ENCODE data around the gene NGRN. TPM values are rescaled to one million over a fixed set of nuclear protein-coding genes. Genes with fewer than 3 reads are reported as not detected.

NGRN gene
- total RNA-seq, 1 experiment from 2014 or later: 70.5 TPM

- H3K4me1 Mint-ChIP-seq (ENCODE audit: insufficient read depth, unreplicated experiment): peaks cover 17% of the 10 kb centered on the region
- BruUV-seq (replicated peaks): no TSS peak
- DNase-seq (ENCODE audit: unreplicated experiment): no peak
- H3K4me3 Mint-ChIP-seq (ENCODE audit: unreplicated experiment): no peak overlapping the region
- H3K27ac Mint-ChIP-seq (ENCODE audit: low read depth, unreplicated experiment): no peak overlapping the region
- intact Hi-C loops (cut with micrococcal nuclease): loop anchor here (5.0 kb wide), 2 partner anchors 143 to 333 kb away; no protein-coding TSS in a partner anchor
- H3K36me3 Mint-ChIP-seq (ENCODE audit: insufficient read depth, unreplicated experiment): peaks cover 57% of the 10 kb centered on the region
- CTCF ChIA-PET: interaction anchor here (1.6 to 4.8 kb wide), 3 partner anchors 9 to 86 kb away, joined by 6 to 48 read pairs (median 7); no protein-coding TSS in a partner anchor
- no peaks in the 10 kb centered on the region for H3K9me3 Mint-ChIP-seq (ENCODE audit: unreplicated experiment)
- H3K27me3 Mint-ChIP-seq (ENCODE audit: insufficient read depth, unreplicated experiment): no peaks in the 10 kb centered on the region
- POLR2A ChIA-PET: interaction anchor here (4.7 kb wide), 1 partner anchor 16 kb away, joined by 66 read pairs; no protein-coding TSS in a partner anchor
- TF ChIP-seq CTCF (IDR thresholded peaks at IDR 0.05; ENCODE audit: unreplicated experiment): no peak
Measured at GRCh38 chr15:90230071-90230494, 35.4 kb upstream of the NGRN start.

- BruUV-seq (replicated peaks): no TSS peak
- Mint-ChIP-seq H3K4me3 (ENCODE audit: unreplicated experiment) (no peak overlapping the region), H3K9me3 (ENCODE audit: unreplicated experiment) (no peaks in the 10 kb centered on the region), H3K27me3 (ENCODE audit: insufficient read depth, unreplicated experiment) (no peaks in the 10 kb centered on the region), H3K36me3 (ENCODE audit: insufficient read depth, unreplicated experiment) (peaks cover 52% of the 10 kb centered on the region), H3K27ac (ENCODE audit: low read depth, unreplicated experiment) (no peak overlapping the region), H3K4me1 (ENCODE audit: insufficient read depth, unreplicated experiment) (peaks cover 19% of the 10 kb centered on the region)
- no peak for DNase-seq (ENCODE audit: unreplicated experiment)
- no peak for TF ChIP-seq CTCF (IDR thresholded peaks at IDR 0.05; ENCODE audit: unreplicated experiment)
- POLR2A ChIA-PET: interaction anchor here (0.9 to 4.7 kb wide), 4 partner anchors 17 to 65 kb away, joined by 3 to 66 read pairs (median 34); no protein-coding TSS in a partner anchor
- intact Hi-C loops (cut with micrococcal nuclease): loop anchor here (5.0 kb wide), 2 partner anchors 143 to 333 kb away; no protein-coding TSS in a partner anchor
- CTCF ChIA-PET: interaction anchor here (0.5 to 4.8 kb wide), 4 partner anchors 9 to 1134 kb away, joined by 4 to 48 read pairs (median 6); no protein-coding TSS in a partner anchor
Measured at GRCh38 chr15:90230610-90231009, 34.9 kb upstream of the NGRN start.

GRCh38 chr15:90231028-90232017 lies 34.1 kb upstream of the NGRN start:
- DNase-seq (ENCODE audit: unreplicated experiment): no peak

More at GRCh38 chr15:90231028-90232017, 34.1 kb upstream of the NGRN start:
- intact Hi-C loops (cut with micrococcal nuclease): loop anchor here (5.0 kb wide), 2 partner anchors 144 to 334 kb away; no protein-coding TSS in a partner anchor
- Mint-ChIP-seq H3K4me3 (ENCODE audit: unreplicated experiment) (no peak overlapping the region), H3K27me3 (ENCODE audit: insufficient read depth, unreplicated experiment) (no peaks in the 10 kb centered on the region), H3K27ac (ENCODE audit: low read depth, unreplicated experiment) (peak overlapping the region; percentile 42), H3K9me3 (ENCODE audit: unreplicated experiment) (no peaks in the 10 kb centered on the region), H3K4me1 (ENCODE audit: insufficient read depth, unreplicated experiment) (peaks cover 19% of the 10 kb centered on the region), H3K36me3 (ENCODE audit: insufficient read depth, unreplicated experiment) (peaks cover 46% of the 10 kb centered on the region)
- ChIA-PET CTCF (interaction anchor here (0.5 to 4.8 kb wide), 11 partner anchors 10 to 1135 kb away, joined by 3 to 48 read pairs (median 4); no protein-coding TSS in a partner anchor), POLR2A (interaction anchor here (0.6 to 4.7 kb wide), 9 partner anchors 10 to 467 kb away, joined by 3 to 66 read pairs (median 20); partner anchors contain the start of genes SEMA4B and TTLL13)
- no TSS peak for BruUV-seq (replicated peaks)
- no peak for TF ChIP-seq CTCF (IDR thresholded peaks at IDR 0.05; ENCODE audit: unreplicated experiment)

All from MCF 10A (cell line).